Measurements from ENCODE around the gene BTAF1. TPM values are rescaled to one million over a fixed set of nuclear protein-coding genes. Genes with fewer than 3 reads are reported as not detected.

The BTAF1 gene
- total and polyA plus RNA-seq, 10 of the 15 experiments (the other 5 are each of a cell fraction or from before 2014, with no cell fraction given): 11.8 to 157 (median 55.5) TPM

- TF ChIP-seq ELK1 (IDR thresholded peaks at IDR 0.05; ENCODE audit: low read depth, low read length): no peak
- TF ChIP-seq IKZF2 (IDR thresholded peaks at IDR 0.05): peak; percentile 55 to 60; a peak in 2 of 4 replicates
- TF ChIP-seq BACH1 (IDR thresholded peaks at IDR 0.05; ENCODE audit: borderline replicate concordance): no peak
- no peak for TF ChIP-seq RCOR1 (conservative IDR thresholded peaks at IDR 0.05; ENCODE audit: low read depth, low read length)
- TF ChIP-seq, protein P1, sequence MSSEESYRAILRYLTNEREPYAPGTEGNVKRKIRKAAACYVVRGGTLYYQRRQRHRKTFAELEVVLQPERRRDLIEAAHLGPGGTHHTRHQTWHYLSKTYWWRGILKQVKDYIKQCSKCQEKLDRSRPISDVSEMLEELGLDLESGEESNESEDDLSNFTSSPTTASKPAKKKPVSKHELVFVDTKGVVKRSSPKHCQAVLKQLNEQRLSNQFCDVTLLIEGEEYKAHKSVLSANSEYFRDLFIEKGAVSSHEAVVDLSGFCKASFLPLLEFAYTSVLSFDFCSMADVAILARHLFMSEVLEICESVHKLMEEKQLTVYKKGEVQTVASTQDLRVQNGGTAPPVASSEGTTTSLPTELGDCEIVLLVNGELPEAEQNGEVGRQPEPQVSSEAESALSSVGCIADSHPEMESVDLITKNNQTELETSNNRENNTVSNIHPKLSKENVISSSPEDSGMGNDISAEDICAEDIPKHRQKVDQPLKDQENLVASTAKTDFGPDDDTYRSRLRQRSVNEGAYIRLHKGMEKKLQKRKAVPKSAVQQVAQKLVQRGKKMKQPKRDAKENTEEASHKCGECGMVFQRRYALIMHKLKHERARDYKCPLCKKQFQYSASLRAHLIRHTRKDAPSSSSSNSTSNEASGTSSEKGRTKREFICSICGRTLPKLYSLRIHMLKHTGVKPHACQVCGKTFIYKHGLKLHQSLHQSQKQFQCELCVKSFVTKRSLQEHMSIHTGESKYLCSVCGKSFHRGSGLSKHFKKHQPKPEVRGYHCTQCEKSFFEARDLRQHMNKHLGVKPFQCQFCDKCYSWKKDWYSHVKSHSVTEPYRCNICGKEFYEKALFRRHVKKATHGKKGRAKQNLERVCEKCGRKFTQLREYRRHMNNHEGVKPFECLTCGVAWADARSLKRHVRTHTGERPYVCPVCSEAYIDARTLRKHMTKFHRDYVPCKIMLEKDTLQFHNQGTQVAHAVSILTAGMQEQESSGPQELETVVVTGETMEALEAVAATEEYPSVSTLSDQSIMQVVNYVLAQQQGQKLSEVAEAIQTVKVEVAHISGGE (CRISPR knock-in tag; IDR thresholded peaks at IDR 0.05): no peak
- TF ChIP-seq, protein P2, sequence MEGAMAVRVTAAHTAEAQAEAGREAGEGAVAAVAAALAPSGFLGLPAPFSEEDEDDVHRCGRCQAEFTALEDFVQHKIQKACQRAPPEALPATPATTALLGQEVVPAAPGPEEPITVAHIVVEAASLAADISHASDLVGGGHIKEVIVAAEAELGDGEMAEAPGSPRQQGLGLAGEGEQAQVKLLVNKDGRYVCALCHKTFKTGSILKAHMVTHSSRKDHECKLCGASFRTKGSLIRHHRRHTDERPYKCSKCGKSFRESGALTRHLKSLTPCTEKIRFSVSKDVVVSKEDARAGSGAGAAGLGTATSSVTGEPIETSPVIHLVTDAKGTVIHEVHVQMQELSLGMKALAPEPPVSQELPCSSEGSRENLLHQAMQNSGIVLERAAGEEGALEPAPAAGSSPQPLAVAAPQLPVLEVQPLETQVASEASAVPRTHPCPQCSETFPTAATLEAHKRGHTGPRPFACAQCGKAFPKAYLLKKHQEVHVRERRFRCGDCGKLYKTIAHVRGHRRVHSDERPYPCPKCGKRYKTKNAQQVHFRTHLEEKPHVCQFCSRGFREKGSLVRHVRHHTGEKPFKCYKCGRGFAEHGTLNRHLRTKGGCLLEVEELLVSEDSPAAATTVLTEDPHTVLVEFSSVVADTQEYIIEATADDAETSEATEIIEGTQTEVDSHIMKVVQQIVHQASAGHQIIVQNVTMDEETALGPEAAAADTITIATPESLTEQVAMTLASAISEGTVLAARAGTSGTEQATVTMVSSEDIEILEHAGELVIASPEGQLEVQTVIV (IDR thresholded peaks at IDR 0.05; ENCODE audit: borderline replicate concordance, partially characterized antibody): no peak
- TF ChIP-seq CHD1 (IDR thresholded peaks at IDR 0.05; ENCODE audit: low read depth, low read length): peak; percentile 66; the same call in 1 of the 2 replicates
- TF ChIP-seq EGR1 (IDR thresholded peaks at IDR 0.05; ENCODE audit: borderline replicate concordance in 1 of 2, low read depth in 2 of 2, low read length in 2 of 2): no peak
- TF ChIP-seq MYC (IDR thresholded peaks at IDR 0.05; ENCODE audit: insufficient read depth, insufficient read length, insufficient replicate concordance, low read length, severe bottlenecking): no peak
- no peak for TF ChIP-seq ZNF207 (IDR thresholded peaks at IDR 0.05; ENCODE audit: borderline replicate concordance)
Measured at GRCh38 chr10:91924212-91925021, 847 bp downstream of the BTAF1 start (continued).

Data from GM12878 (cell line).